CD4-positive, alpha-beta T cell (primary cell): ENCODE results near the gene SLC27A1. TPM values are rescaled to one million over a fixed set of nuclear protein-coding genes. Genes with fewer than 3 reads are reported as not detected.

Experiments
- ATAC-seq: fragments of 200-7000 bp; cut with Tn5 transposase; one replicate; pipeline ENCODE4 v1.10.0; 2022; ENCODE audit warnings: mild to moderate bottlenecking; ENCODE audit not compliant: poor library complexity
- CTCF ChIA-PET: fragments of 350-600 bp; sonication (Branson Sonifier 250); formaldehyde crosslinking; loops from one replicate; lab custom pipeline; 2021; ENCODE audit warnings: antibody characterized with exemption, inconsistent platforms; lab: Charles Lee
- POLR2A ChIA-PET: fragments of 350-600 bp; sonication (Branson Sonifier 250); formaldehyde crosslinking; loops from one replicate; lab custom pipeline; 2021; ENCODE audit warnings: antibody characterized with exemption, inconsistent platforms; lab: Charles Lee
- DNase-seq, 14 experiments: peaks; one replicate each; pipeline ENCODE4 v3.0.0-alpha.2; 2013 to 2020; ENCODE audit warnings: mixed read lengths in 2 of 14
- H3K27ac ChIP-seq, 2 donors: one replicate each; pipeline versions ENCODE4 v1.5.1 to v1.7.0; 2013; ENCODE audit warnings: low read length in 2 of 2, low read depth in 1 of 2, mild to moderate bottlenecking in 1 of 2
- H3K27me3 ChIP-seq, 2 experiments: 1 replicate in 1 of 2; 2 replicates in 1 of 2; pipeline versions ENCODE4 v1.6.1 to v1.7.0; 2013; ENCODE audit warnings: low read length in 2 of 2, control low read depth in 1 of 2, mild to moderate bottlenecking in 1 of 2, moderate library complexity in 1 of 2; ENCODE audit not compliant: insufficient read depth in 2 of 2, control insufficient read depth in 1 of 2
- H3K36me3 ChIP-seq: one replicate; pipeline ENCODE4 v1.6.1; 2013; ENCODE audit warnings: low read length, control low read depth; ENCODE audit not compliant: insufficient read depth
- H3K4me1 ChIP-seq: one replicate; pipeline ENCODE4 v1.6.1; 2013; ENCODE audit warnings: low read length, control low read depth; ENCODE audit not compliant: insufficient read depth
- H3K4me3 ChIP-seq: one replicate; pipeline ENCODE4 v1.5.1; 2013; ENCODE audit warnings: mild to moderate bottlenecking, low read length, moderate library complexity
- H3K9me3 ChIP-seq, 2 experiments: 1 replicate in 1 of 2; 2 replicates in 1 of 2; pipeline versions ENCODE4 v1.6.1 to v1.7.0; 2013; ENCODE audit warnings: low read length in 2 of 2, mild to moderate bottlenecking in 2 of 2, control low read depth in 1 of 2, moderate library complexity in 1 of 2; ENCODE audit not compliant: control insufficient read depth in 1 of 2, insufficient read depth in 1 of 2
- H3K27ac Mint-ChIP-seq: one replicate; pipeline ENCODE4 v1.8.0; 2020; ENCODE audit warnings: mixed read lengths
- H3K27me3 Mint-ChIP-seq: one replicate; pipeline ENCODE4 v1.8.0; 2021; ENCODE audit warnings: mixed read lengths
- H3K36me3 Mint-ChIP-seq: one replicate; pipeline ENCODE4 v1.8.0; 2021; ENCODE audit warnings: low read depth, mixed read lengths
- H3K4me1 Mint-ChIP-seq: one replicate; pipeline ENCODE4 v1.8.0; 2021; ENCODE audit warnings: low read depth, mixed read lengths
- H3K4me3 Mint-ChIP-seq: one replicate; pipeline ENCODE4 v1.8.0; 2020; ENCODE audit warnings: mild to moderate bottlenecking, mixed read lengths
- H3K9me3 Mint-ChIP-seq: one replicate; pipeline ENCODE4 v1.8.0; 2020; ENCODE audit warnings: mixed read lengths
- CTCF ChIP-seq: fragments of 200-600 bp; IDR thresholded peaks from one replicate; pipeline ENCODE4 v1.8.0; 2022; ENCODE audit warnings: antibody characterized with exemption, mild to moderate bottlenecking
- intact Hi-C, 2 experiments: fragments of 100-400 bp; cut with DNase I in 1 of 2; cut with micrococcal nuclease in 1 of 2; formaldehyde crosslinking; loops; one replicate each; pipeline versions ENCODE4 v1.15.1 to v1.9.0; 2023 to 2025; cut with DNase I, micrococcal nuclease
- total RNA-seq, 174 experiments: library from RNA in 2 of 174; stranded (reverse) in 2 of 174; gene quantifications; one replicate each; pipeline ENCODE4 v1.2.3 and lab custom pipeline; 2021 to 2026

SLC27A1 gene
- total RNA-seq, 2 experiments from 2014 or later = 3.0 TPM

GRCh38 chr19:17532557-17532956 is 62.2 kb downstream of the SLC27A1 start:
- CTCF ChIA-PET = no interaction called here
- no peak for TF ChIP-seq CTCF

GRCh38 chr19:17534767-17535166 is 64.4 kb downstream of the SLC27A1 start:
- Histone ChIP-seq H3K27ac (no peak overlapping the region), H3K9me3 (peaks cover 0 to 2% of the 10 kb centered on the region in 2 experiments), H3K27me3 (no peaks in the 10 kb centered on the region), H3K36me3 (no peaks in the 10 kb centered on the region), H3K4me1 (peaks cover 14% of the 10 kb centered on the region), H3K4me3 (no peak overlapping the region)
- Mint-ChIP-seq H3K27ac (no peak overlapping the region), H3K36me3 (no peaks in the 10 kb centered on the region), H3K27me3 (no peaks in the 10 kb centered on the region), H3K4me1 (peaks cover 11% of the 10 kb centered on the region), H3K9me3 (no peaks in the 10 kb centered on the region), H3K4me3 (no peak overlapping the region)
- ChIA-PET CTCF (no interaction called here), POLR2A (no interaction called here)
- intact Hi-C loops = no loop called here
- ATAC-seq (no peak), DNase-seq (no peak)
- no peak for TF ChIP-seq CTCF

More at GRCh38 chr19:17532557-17532956, 62.2 kb downstream of the SLC27A1 start:
- H3K9me3 Mint-ChIP-seq = no peaks in the 10 kb centered on the region
- intact Hi-C loops = no loop called here
- no peak overlapping the region for H3K27ac ChIP-seq
- H3K27ac Mint-ChIP-seq = no peak overlapping the region
- peaks cover 4 to 7% of the 10 kb centered on the region in 2 experiments for H3K9me3 ChIP-seq
- H3K27me3 Mint-ChIP-seq = no peaks in the 10 kb centered on the region
- H3K4me1 Mint-ChIP-seq = no peaks in the 10 kb centered on the region
- DNase-seq (no peak), ATAC-seq (no peak)
- POLR2A ChIA-PET = no interaction called here
- peaks cover 2% of the 10 kb centered on the region for H3K4me1 ChIP-seq
- H3K4me3 ChIP-seq = no peak overlapping the region
- no peaks in the 10 kb centered on the region for H3K36me3 Mint-ChIP-seq
- no peaks in the 10 kb centered on the region for H3K27me3 ChIP-seq
- no peak overlapping the region for H3K4me3 Mint-ChIP-seq
- H3K36me3 ChIP-seq = no peaks in the 10 kb centered on the region

GRCh38 chr19:17536955-17537354 is 66.6 kb downstream of the SLC27A1 start:
- H3K4me1 Mint-ChIP-seq = peaks cover 12% of the 10 kb centered on the region
- intact Hi-C loops = no loop called here
- TF ChIP-seq CTCF = no peak

More at GRCh38 chr19:17536955-17537354, 66.6 kb downstream of the SLC27A1 start:
- POLR2A ChIA-PET = no interaction called here
- no peak for DNase-seq
- H3K27me3 ChIP-seq = no peaks in the 10 kb centered on the region
- Mint-ChIP-seq H3K4me3 (no peak overlapping the region), H3K27me3 (no peaks in the 10 kb centered on the region), H3K27ac (no peak overlapping the region), H3K36me3 (no peaks in the 10 kb centered on the region), H3K9me3 (no peaks in the 10 kb centered on the region)
- no peak overlapping the region for H3K27ac ChIP-seq
- CTCF ChIA-PET = no interaction called here
- H3K4me1 ChIP-seq = peaks cover 17% of the 10 kb centered on the region
- no peaks in the 10 kb centered on the region for H3K36me3 ChIP-seq
- ATAC-seq = no peak
- H3K9me3 ChIP-seq = peaks cover 0 to 9% of the 10 kb centered on the region in 2 experiments
- no peak overlapping the region for H3K4me3 ChIP-seq
